HL-60/S4 treated with phorbol 12-myristate 13-acetate at 8.2 ng/mL for 4 days and 3 days (cell line): ENCODE data around the gene MTMR10.

Source experiments
- in situ Hi-C: fragments of 300-500 bp; cut with MboI; formaldehyde crosslinking; loops from 2 replicates; pipeline ENCODE4 v1.15.0; 2022; ENCODE audit warnings: low sequenced_read_pairs

The MTMR10 gene

GRCh38 chr15:31014608-31014925, 23.1 kb upstream of the MTMR10 start:
- in situ Hi-C loops = no loop called here

GRCh38 chr15:31013863-31014607, 22.6 kb upstream of the MTMR10 start:
- in situ Hi-C loops = no loop called here

DNA sequence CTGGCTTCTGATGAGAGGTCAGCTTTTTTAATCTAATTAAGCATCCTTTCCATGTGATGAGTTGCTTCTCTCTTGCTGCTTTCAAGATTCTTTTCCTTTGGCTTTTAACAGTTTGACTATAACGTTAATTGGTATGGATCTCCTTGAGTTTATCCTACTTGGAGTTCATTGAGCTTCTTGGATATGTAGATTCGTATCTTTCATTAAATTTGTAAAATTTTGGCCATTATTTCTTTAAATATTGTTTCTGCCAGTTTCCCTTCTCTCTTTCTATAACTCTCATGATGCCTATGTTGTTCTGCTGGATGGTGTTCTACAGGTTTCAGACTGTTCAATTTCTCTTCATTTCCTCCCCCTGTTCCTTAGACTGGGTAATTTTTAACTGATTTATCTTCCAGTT, 21.0 kb upstream of the MTMR10 start:
- in situ Hi-C loops = no loop called here

- in situ Hi-C loops = no loop called here
Measured at GRCh38 chr15:31010036-31010435, 18.6 kb upstream of the MTMR10 start.

GRCh38 chr15:31005660-31006059, 14.2 kb upstream of the MTMR10 start:
- in situ Hi-C loops = no loop called here

- in situ Hi-C loops = no loop called here
Measured at GRCh38 chr15:31004220-31004733, 12.8 kb upstream of the MTMR10 start.

DNA sequence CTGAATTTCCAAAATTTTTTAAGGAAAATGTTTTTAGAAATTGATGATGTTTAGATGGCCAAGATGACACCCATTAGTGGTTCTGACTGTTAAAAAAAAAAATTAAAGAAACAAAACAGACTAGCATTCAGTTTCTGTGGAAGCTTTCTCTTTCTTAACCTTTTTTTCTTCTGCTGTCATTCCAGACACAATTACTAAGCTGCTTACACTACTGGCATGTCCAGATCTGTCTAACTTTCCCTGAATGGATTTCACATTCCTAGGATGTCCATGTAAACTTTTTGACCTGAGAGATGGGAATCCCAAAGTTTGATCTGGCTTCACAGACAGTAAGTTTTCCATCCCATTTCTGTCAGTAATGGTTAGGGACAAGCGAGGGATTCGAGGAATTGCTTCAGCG, 10.3 kb upstream of the MTMR10 start:
- in situ Hi-C loops = no loop called here

GRCh38 chr15:30999729-31000128, 8.3 kb upstream of the MTMR10 start:
- in situ Hi-C loops = no loop called here

GRCh38 chr15:30997270-30997669, 5.8 kb upstream of the MTMR10 start:
- in situ Hi-C loops = no loop called here

- in situ Hi-C loops = no loop called here
Measured at GRCh38 chr15:30992249-30992864, 929 bp upstream of the MTMR10 start.

DNA sequence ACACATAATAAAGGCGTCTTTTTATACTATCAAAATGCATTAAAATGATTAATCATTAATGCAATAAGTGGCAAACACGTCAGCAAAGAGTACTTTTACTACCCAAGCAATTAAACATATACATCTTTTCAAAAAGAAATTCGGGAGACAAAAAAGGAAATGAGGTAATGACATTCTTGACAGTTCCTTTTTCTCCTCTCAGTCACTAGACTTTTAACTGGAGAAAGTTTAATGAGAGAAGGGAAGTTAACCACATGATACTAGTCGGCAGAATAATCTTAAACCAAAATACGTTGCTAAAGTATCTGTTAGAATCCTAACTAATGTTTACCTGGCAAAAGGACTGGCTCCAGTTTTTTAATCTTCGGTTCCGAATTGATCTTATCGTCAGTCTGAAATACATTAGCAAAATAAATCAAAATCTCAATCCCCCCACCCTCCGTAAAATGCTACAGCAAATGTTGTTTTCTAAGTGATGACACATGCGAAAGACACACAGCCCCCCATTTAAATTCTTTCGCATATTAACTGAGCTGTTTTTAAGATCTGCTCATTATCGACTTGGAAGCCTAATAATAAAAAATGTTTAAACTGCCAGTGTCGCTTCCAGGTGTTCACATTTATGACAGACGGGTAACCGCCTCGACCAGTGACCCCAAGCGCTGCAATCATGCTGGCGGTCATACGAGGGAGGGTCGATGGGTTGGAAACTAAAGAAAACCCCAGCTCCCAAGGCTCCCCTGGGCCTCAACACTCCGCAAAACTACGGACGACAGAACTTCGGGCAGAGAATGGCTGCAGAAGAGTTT, 778 bp downstream of the MTMR10 start:
- in situ Hi-C loops = no loop called here

DNA sequence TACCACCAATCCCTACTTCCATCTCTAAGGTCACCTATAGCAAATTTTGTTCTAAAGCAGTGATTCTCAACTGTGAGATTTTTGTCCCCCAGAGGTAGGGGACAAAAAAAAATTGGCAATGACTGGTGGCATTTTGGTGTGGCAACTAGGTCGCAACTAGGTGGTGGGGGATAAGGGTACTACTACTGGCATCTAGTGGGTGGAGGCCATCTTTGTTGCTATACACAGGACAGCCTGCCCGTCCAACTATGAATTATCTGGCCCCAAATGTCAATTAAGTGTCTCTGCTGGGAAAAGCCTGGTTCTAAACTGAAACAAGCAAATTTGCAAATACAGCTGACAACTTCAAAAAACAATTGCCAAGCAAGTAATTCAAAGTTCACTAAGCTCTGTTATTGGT, 1.4 kb downstream of the MTMR10 start:
- in situ Hi-C loops = no loop called here

- in situ Hi-C loops = loop anchor here (10.0 kb wide), 1 partner anchor 140 kb away; no protein-coding TSS in a partner anchor
Measured at GRCh38 chr15:30985081-30985531, 6.3 kb downstream of the MTMR10 start.

DNA sequence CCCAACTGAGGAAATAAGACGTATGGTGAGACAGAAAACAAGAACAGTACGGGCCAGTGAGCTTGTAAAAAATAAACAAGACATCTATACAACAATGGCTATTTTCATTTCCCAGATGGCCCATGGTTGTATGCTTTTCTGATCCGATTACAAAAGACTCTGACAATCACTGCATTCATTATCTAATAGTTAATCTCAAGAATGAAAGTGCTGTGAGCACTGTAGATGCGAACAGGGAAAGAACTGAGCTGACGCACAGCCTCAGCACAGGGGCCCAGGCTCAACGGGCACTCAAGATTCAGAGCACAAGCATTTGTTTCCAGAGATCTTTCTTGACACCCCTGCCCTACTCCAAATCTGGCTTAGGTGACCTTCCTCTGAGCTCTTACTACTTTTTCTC, 6.9 kb downstream of the MTMR10 start:
- in situ Hi-C loops = loop anchor here (10.0 kb wide), 1 partner anchor 140 kb away; no protein-coding TSS in a partner anchor

DNA sequence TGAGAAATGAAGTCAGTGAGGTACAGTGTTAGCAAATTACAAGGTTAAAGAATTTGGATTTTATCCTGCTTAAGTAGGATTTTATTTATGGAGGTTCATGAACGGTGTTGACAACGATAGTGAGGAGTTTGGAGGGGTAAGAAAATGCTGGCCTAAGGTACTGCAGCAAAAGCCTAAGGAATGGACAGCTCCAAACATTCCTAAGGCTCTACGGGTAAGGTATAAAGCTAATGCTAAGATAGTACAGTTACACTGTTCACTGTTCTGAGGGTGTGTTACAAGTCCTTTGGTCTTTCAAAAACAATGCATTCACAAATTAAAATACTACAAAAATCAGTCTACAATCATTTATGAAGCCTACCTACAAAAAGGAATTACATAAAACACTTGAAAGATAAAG, 7.3 kb downstream of the MTMR10 start:
- in situ Hi-C loops = loop anchor here (10.0 kb wide), 1 partner anchor 141 kb away; no protein-coding TSS in a partner anchor

DNA sequence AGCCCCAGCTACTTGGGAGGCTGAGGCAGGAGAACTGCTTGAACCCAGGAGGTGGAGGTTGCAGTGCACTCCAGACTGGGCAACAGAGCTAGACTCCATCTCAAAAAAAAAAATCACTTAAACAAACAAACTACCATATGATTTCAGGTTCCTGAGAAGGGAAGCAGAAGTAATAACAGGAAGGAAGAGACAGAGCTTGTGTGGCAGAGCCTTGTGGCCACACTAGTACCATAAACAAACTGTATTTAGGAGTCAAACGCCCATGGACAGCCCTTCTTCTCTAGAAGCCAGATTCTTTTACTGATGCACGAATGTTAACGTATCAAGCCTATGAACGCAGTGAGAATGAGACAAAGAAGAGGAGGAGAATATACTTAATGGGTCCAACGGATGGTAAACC, 12.0 kb downstream of the MTMR10 start:
- in situ Hi-C loops = no loop called here

DNA sequence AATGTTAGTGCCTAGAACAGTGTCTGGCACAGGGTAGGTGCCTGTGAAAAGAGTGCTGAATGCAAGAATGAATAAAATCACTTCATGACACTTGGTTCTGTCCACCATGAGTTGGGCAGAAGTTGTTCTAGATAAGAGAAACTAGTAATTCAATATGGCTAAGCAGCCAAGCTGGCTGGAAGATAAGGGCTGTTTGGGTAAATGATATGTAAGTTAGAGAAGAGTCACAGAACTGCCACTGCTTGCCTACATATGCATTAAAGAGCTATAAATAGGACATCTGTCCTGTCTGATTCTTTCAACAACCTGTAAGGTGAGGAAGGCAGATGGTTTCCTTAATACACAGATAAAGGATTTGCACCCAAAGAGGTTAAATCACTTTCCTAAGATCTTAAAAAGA, 13.1 kb downstream of the MTMR10 start:
- in situ Hi-C loops = no loop called here

GRCh38 chr15:30974112-30974511, 17.3 kb downstream of the MTMR10 start:
- in situ Hi-C loops = no loop called here

DNA sequence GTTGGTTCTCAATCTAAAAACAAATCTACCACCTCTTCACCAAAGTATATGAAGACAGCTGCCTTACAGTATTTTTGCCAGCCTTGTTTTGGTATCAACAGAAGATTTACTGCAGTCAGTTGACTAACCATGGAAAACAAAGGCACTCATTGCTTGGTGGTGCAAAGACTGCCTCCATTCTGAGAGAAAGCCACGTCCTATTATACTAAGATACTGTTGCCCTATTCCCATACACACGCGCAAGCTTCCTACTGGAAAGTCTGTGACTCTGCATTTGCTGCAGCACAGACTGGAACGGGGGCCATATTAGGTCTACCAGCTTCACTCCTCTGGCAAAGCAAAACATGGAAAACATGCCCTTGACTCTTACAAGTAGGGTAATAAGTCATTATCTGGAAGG, 18.0 kb downstream of the MTMR10 start:
- in situ Hi-C loops = no loop called here

DNA sequence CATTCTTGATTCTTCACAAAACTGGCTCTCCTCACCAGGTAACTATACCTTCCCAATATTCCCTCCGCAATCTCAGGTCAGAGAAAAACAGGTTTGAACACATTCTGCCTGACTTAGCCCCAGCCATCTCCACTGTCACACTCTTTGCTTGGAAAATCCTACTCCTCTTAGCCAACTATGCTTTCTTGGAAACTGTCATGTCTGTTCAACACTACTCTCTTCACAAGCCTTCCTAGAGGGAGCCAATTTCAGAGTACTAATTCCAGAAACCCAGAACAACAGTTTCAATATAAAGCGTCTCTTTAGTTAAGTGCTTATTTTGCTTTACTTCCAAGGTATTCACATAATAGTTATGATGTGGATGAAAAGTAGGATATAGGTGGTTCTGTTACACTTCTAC, 21.7 kb downstream of the MTMR10 start:
- in situ Hi-C loops = loop anchor here (10.0 kb wide), 1 partner anchor 65 kb away; the partner anchor contains the start of gene FAN1

DNA sequence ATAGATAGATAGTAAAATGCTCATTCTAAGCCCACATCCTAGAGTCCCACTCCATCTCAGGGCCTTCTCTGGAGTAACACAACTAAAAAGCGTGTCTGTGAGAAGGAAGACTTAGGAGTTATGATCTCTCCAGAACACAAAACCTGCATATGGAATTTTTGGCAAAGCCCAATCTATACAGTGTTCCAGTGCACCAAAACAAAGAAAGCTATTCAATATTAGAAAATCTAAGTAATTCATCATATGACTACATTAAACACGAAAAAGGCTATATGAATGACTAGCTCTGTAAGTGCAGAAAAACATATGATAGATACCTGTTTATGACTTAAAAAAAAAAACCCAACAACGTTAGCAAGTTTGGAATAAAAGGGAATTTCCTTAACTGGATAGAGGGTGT, 27.7 kb downstream of the MTMR10 start:
- in situ Hi-C loops = loop anchor here (10.0 kb wide), 1 partner anchor 59 kb away; the partner anchor contains the start of gene FAN1
